HepG2 (cell line): ENCODE data around the gene B3GNT7. TPM values are rescaled to one million over a fixed set of nuclear protein-coding genes. Genes with fewer than 3 reads are reported as not detected.
A peak's percentile ranks its signal among the peaks of the same experiment; 100 is the strongest.

Experiments
- CTCF ChIP-seq: sonication (generic); formaldehyde crosslinking; IDR thresholded peaks from 2 replicates; pipeline ENCODE4 v1.5.0; 2020; ENCODE audit warnings: mild to moderate bottlenecking, missing genetic modification reagents, moderate library complexity
- FOXA3 ChIP-seq: IDR thresholded peaks from 2 replicates; pipeline ENCODE4 v1.6.1; 2016; ENCODE audit warnings: missing genetic modification reagents, missing compliant biosample characterization
- HNRNPL ChIP-seq: fragments of 200-400 bp; formaldehyde crosslinking; IDR thresholded peaks from 2 replicates; pipeline ENCODE4 v1.6.1; 2017; ENCODE audit warnings: mild to moderate bottlenecking, low read depth, low read length
- MYPOP ChIP-seq: sonication (generic); formaldehyde crosslinking; IDR thresholded peaks from 2 replicates; pipeline ENCODE4 v1.8.1; 2023; ENCODE audit warnings: mild to moderate bottlenecking, moderate library complexity, missing genetic modification reagents
- NFE2 ChIP-seq: sonication (generic); formaldehyde crosslinking; IDR thresholded peaks from 2 replicates; pipeline ENCODE4 v1.4.0; 2020; ENCODE audit warnings: missing genetic modification reagents
- NR3C1 ChIP-seq: sonication (generic); formaldehyde crosslinking; IDR thresholded peaks from 2 replicates; pipeline ENCODE4 v1.4.0; 2020; ENCODE audit warnings: missing genetic modification reagents
- PAWR ChIP-seq: sonication (generic); formaldehyde crosslinking; IDR thresholded peaks from 2 replicates; pipeline ENCODE4 v1.4.0; 2020; ENCODE audit warnings: missing genetic modification reagents, mild to moderate bottlenecking, borderline replicate concordance
- RARG ChIP-seq: sonication (generic); formaldehyde crosslinking; IDR thresholded peaks from 2 replicates; pipeline ENCODE4 v1.4.0; 2020; ENCODE audit warnings: low read depth, mild to moderate bottlenecking, missing genetic modification reagents
- RXRB ChIP-seq: IDR thresholded peaks from 2 replicates; pipeline ENCODE4 v1.6.1; 2016; ENCODE audit warnings: borderline replicate concordance, missing genetic modification reagents, missing compliant biosample characterization
- SALL1 ChIP-seq: sonication (generic); formaldehyde crosslinking; IDR thresholded peaks from 2 replicates; pipeline ENCODE4 v1.8.0; 2022; ENCODE audit warnings: mild to moderate bottlenecking, missing genetic modification reagents
- SP4 ChIP-seq: sonication (generic); formaldehyde crosslinking; IDR thresholded peaks from 2 replicates; pipeline ENCODE4 v1.8.1; 2023; ENCODE audit warnings: mild to moderate bottlenecking, missing genetic modification reagents
- ZBTB7B ChIP-seq: sonication (generic); formaldehyde crosslinking; IDR thresholded peaks from 2 replicates; pipeline ENCODE4 v1.4.0; 2020; ENCODE audit warnings: missing genetic modification reagents
- ZNF142 ChIP-seq: sonication (generic); formaldehyde crosslinking; IDR thresholded peaks from 2 replicates; pipeline ENCODE4 v1.4.0; 2020; ENCODE audit warnings: missing genetic modification reagents
- ZNF543 ChIP-seq: sonication (generic); formaldehyde crosslinking; IDR thresholded peaks from 2 replicates; pipeline ENCODE4 v1.4.0; 2020; ENCODE audit warnings: mild to moderate bottlenecking, missing genetic modification reagents
- ZNF598 ChIP-seq: sonication (generic); formaldehyde crosslinking; IDR thresholded peaks from 2 replicates; pipeline ENCODE4 v1.5.1; 2020; ENCODE audit warnings: mild to moderate bottlenecking, missing genetic modification reagents, borderline replicate concordance
- ZSCAN9 ChIP-seq: IDR thresholded peaks from 2 replicates; pipeline ENCODE4 v1.6.1; 2016; ENCODE audit warnings: borderline replicate concordance
- polyA plus RNA-seq, 8 experiments: library from polyadenylated mRNA; depleted of rRNA in 3 of 8; stranded (reverse) in 7 of 8; unstranded in 1 of 8; fragments of >200 nt; fragmentation: Illumina TruSeq in 4 of 8; extraction: Trizol in 4 of 8; gene quantifications; 2 replicates each; pipeline versions ENCODE4 v1.2.1 to v1.2.3, GENCODE V29; 2011 to 2016; ENCODE audit warnings: low read depth in 4 of 8, missing spikeins in 1 of 8, mixed read lengths in 1 of 8; ENCODE audit not compliant: insufficient read depth in 1 of 8
- total RNA-seq, 5 experiments: library from RNA; depleted of rRNA; stranded (reverse); fragments of >200 nt; fragmentation: Illumina TruSeq; extraction: Trizol; gene quantifications; 2 replicates each; pipeline ENCODE4 v1.2.3, GENCODE V29; 2016; ENCODE audit warnings: low read depth in 1 of 5

B3GNT7 gene
- total and polyA plus RNA-seq, 2 of the 13 experiments (the other 11 are each of a cell fraction or from before 2014, with no cell fraction given): 0.04 to 0.24 TPM

GRCh38 chr2:231387904-231388724 lies 7.4 kb upstream of the B3GNT7 start (continued):
- TF ChIP-seq MYPOP: no peak
- peak; percentile 11; the same call in 1 of the 2 replicates for TF ChIP-seq RXRB (CRISPR knock-in tag)
- TF ChIP-seq ZNF598: 0 out of 2 replicates have a peak, but pooled peaks have one; percentile 34
- TF ChIP-seq ZNF142 (CRISPR knock-in tag): no peak
- TF ChIP-seq NFE2 (CRISPR knock-in tag): no peak
- peak; percentile 53; the same call in 1 of the 2 replicates for TF ChIP-seq SALL1 (CRISPR knock-in tag)
- TF ChIP-seq ZSCAN9 (CRISPR knock-in tag): no peak
- TF ChIP-seq ZBTB7B (CRISPR knock-in tag): peak; percentile 52; the same call in 1 of the 2 replicates
- peak; percentile 100 for TF ChIP-seq HNRNPL
- TF ChIP-seq ZNF543 (CRISPR knock-in tag): peak; percentile 64; the same call in 1 of the 2 replicates
- TF ChIP-seq RARG (CRISPR knock-in tag): no peak
- TF ChIP-seq NR3C1 (CRISPR knock-in tag): no peak
- TF ChIP-seq CTCF (CRISPR knock-in tag): peak; percentile 55
- peak; percentile 74; the same call in 1 of the 2 replicates for TF ChIP-seq PAWR (CRISPR knock-in tag)
- TF ChIP-seq SP4 (CRISPR knock-in tag): peak; percentile 35; the same call in 1 of the 2 replicates
- TF ChIP-seq FOXA3 (CRISPR knock-in tag): no peak
